ENCODE data around the gene HSFX4.

GRCh38 chrX:149908727-149909126, 20.6 kb upstream of the HSFX4 start:
- no peak for TF ChIP-seq CTCF (IDR thresholded peaks at IDR 0.05)
- no peak for TF ChIP-seq ZFX (IDR thresholded peaks at IDR 0.05; ENCODE audit: borderline replicate concordance)
